Central memory CD4-positive, alpha-beta T cell (primary cell): ENCODE results near the gene GPR15LG.

Experiments
- DNase-seq: peaks from one replicate; pipeline ENCODE4 v3.0.0; 2022

The GPR15LG gene

DNA sequence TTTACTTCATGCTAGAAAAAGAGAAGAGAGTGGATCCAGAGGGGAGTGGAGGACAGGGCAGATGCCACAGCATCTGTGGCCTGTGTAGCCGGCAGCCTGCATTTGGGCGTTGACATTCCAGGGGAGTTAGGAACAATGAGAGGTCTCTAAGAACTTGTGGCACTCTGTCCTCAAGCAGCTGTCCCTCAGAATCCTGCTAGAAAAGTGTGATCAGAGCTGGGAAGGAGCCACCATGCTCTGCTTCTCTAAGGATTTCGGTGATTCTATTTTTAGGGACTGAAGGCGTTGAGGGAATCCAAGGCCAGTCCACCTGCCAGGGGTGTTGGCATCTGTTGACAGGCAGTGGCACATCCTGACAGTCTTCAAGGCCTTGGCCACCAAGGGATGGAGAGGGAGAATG is 44.1 kb downstream of the GPR15LG start:
- DNase-seq, result no peak

DNA sequence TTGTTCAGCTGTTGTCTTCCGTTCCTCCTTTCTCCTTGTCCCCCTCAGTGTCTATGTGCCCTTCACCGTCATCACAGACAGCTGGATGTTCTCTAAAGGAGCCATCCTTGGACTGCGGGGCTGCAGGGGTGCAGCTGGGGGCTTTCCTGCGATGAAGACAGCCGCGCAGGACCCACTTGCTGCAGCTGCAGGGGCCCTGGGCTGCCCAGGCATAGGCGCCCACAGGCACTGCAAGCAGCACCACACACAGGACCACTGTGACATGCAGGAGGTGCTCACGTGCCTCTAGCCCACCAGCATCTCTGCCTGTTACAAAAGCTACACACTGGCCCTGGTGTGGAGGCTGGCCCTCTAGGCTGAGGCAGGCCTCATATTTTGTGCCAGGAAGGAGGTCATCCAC is 48.3 kb downstream of the GPR15LG start:
- no peak for DNase-seq

GRCh38 chr10:84224411-84225028 is 50.9 kb downstream of the GPR15LG start:
- no peak for DNase-seq

GRCh38 chr10:84225427-84226173 is 52.0 kb downstream of the GPR15LG start, which contains the start of gene LRIT2:
Gene LRIT2 (minus strand): TSS chr10:84225544. CDS start chr10:84225520, 24 bp downstream.
- no peak for DNase-seq

DNA sequence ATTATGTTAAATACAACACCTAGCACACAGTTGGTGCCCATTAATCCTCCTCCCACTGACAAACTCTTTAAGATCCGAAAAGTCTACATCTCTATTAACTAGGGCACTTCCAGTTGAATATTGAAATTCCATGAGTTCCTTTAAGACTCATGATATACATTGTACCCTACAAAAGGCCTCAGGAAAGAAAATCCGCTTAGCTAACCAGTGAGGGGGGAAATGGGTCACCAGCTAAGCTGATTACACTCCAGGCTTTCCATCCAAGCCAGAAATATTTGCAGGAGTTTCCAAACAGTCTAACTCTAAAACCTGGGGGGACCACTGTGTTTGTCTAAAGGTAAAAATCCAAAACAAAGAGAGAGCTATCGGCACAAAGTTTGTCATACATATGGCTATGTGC is 53.0 kb downstream of the GPR15LG start:
- DNase-seq, result no peak

DNA sequence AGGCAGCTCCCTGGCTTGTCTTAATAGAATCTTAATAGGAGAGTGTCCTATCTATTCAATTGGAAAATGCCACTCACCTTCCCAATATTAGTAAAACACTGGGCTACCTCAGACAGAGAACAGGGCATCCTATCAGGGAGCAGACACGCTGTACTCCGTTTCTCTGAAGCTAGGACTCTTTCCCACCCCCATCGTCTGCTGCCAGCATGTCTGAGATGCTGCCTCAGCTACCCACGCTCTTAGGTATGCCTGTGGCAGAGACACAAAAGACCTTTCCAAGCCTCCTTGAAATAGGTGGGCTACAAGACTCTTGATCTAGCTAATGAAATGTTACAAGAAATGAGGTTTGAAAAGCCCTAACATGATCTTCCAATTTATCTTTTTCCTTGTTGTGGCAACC is 54.2 kb downstream of the GPR15LG start:
- DNase-seq, result no peak

- no peak for DNase-seq
Measured at GRCh38 chr10:84230359-84230758, 56.8 kb downstream of the GPR15LG start.

- DNase-seq, result no peak
Measured at GRCh38 chr10:84232376-84232775, 58.8 kb downstream of the GPR15LG start.

- DNase-seq, result no peak
Measured at GRCh38 chr10:84233940-84234339, 60.3 kb downstream of the GPR15LG start.

DNA sequence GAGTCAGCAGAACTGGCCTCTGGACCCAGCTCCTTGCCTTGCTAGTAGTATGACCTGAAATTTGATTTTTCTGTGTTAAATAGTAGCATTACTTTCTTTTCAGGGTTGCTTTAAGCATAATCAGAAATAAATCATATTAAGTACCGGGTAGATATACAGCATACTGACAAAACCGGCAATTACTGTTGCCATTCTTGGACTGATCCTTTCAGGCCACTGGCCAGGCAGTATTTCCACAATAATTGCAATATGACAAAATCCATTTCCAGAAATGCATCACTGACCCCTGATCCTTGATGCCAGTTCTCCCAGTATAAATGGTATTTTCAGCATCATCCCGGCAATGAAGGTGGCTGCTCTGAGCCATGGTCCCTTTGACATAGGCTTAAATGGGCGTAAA is 60.9 kb downstream of the GPR15LG start:
- no peak for DNase-seq
